ENCODE measurements around the gene SLC6A7. TPM values are rescaled to one million over a fixed set of nuclear protein-coding genes. Genes with fewer than 3 reads are reported as not detected.

The SLC6A7 gene
- polyA plus RNA-seq, 1 of the 3 experiments (the other 2 are of a cell fraction): not detected

DNA sequence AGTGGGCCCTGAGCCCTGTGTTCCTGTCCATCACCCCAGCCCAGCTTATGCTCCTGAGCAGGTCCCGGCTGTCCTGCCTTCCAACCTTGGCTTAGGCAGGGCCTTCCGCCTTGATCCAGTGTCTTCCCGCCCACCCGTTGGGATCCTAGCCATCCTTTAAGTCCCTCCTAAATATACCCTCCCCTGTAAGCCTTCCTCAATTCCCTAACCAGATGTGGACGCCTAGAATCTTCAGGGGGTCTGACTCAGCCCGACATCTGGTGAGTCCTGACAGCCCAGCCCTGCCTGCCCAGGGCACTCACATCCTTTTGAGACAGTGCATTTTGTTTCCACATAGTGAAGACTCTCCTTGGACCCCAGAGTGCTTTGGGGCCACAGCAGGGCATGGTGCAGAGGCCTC, 23.7 kb downstream of the SLC6A7 start:
- 83% methylated on average over 6 of the region's 6 CpGs for WGBS (ENCODE audit: low lambda C conversion rate)

DNA sequence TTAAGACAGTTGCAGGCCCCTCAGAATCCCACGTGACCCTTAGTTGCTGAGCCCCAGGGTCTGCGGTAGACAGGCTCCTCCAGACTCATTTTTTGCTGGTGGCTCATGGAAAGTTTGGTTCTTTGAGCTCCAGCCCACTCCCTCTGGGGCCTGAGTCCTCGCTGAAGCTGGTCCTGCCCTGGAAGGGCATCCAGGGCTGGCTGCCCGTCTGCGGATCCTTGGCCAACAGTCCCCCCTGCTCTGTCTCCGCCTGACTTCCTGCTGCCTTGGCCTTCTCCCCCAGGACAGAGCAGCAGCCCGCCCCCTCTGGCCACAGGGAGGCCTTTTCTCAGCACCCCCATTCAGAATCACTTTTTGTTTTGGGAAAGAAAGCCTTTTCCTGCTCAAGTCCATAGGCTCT, 24.4 kb downstream of the SLC6A7 start:
- Histone ChIP-seq H4K20me1 (ENCODE audit: insufficient read depth) (no peaks in the 10 kb centered on the region), H3K4me1 (ENCODE audit: control insufficient read depth in 1 of 2, insufficient read depth in 2 of 2, low read depth in 1 of 2, low read length in 1 of 2) (no peaks in the 10 kb centered on the region), H3K36me3 (replicated peaks in 1 of 2; ENCODE audit: control insufficient read depth in 1 of 2, insufficient read depth in 2 of 2, low read length in 1 of 2) (no peaks in the 10 kb centered on the region), H3K9ac (no peak overlapping the region), H3K9me2 (no peaks in the 10 kb centered on the region), H3K27me3 (ENCODE audit: insufficient read depth) (no peaks in the 10 kb centered on the region), H3K9me3 (no peaks in the 10 kb centered on the region), H2AFZ (ENCODE audit: low read depth) (no peak overlapping the region), H3K4me2 (no peak overlapping the region), H3F3A (replicated peaks; ENCODE audit: insufficient read depth) (no peaks in the 10 kb centered on the region), H3K79me2 (ENCODE audit: insufficient read depth) (no peaks in the 10 kb centered on the region), H3K27ac (ENCODE audit: low read depth in 2 of 2, low read length in 1 of 2) (no peak overlapping the region), H3K4me3 (ENCODE audit: low read depth in 2 of 2, low read length in 1 of 2) (no peak overlapping the region)
- TF ChIP-seq MEF2A (IDR thresholded peaks at IDR 0.05; ENCODE audit: borderline replicate concordance, low read depth): no peak
- no peak for TF ChIP-seq MXI1 (IDR thresholded peaks at IDR 0.05; ENCODE audit: low read depth, low read length)
- no peak for TF ChIP-seq RXRA (IDR thresholded peaks at IDR 0.05; ENCODE audit: borderline replicate concordance, low read depth)
- no peak for TF ChIP-seq FOXJ3 (CRISPR knock-in tag; IDR thresholded peaks at IDR 0.05)
- no peak for TF ChIP-seq EP300 (IDR thresholded peaks at IDR 0.05; ENCODE audit: borderline replicate concordance in 1 of 2, low read depth in 1 of 2, low read length in 1 of 2)
- no peak for TF ChIP-seq TAF1 (IDR thresholded peaks at IDR 0.05; ENCODE audit: borderline replicate concordance, low read depth, low read length)
- no peak for TF ChIP-seq EZH2phosphoT487 (IDR thresholded peaks at IDR 0.05; ENCODE audit: borderline replicate concordance, low read depth)
- TF ChIP-seq NRF1 (IDR thresholded peaks at IDR 0.05; ENCODE audit: low read depth, low read length): no peak
- POLR2A ChIA-PET: no interaction called here
- CTCF ChIA-PET: interaction anchor here (1.0 to 9.7 kb wide), 5 partner anchors 10 to 87 kb away, joined by 3 to 173 read pairs (median 5); no protein-coding TSS in a partner anchor
- 92% methylated on average over 5 of the region's 7 CpGs for WGBS (ENCODE audit: low lambda C conversion rate)
- no peak for DNase-seq

More for the DNA sequence above, 23.7 kb downstream of the SLC6A7 start:
- ChIA-PET POLR2A (no interaction called here), CTCF (interaction anchor here (1.0 to 9.7 kb wide), 4 partner anchors 10 to 86 kb away, joined by 3 to 173 read pairs (median 4); no protein-coding TSS in a partner anchor)
- Histone ChIP-seq H4K20me1 (ENCODE audit: insufficient read depth) (no peaks in the 10 kb centered on the region), H3K4me1 (ENCODE audit: control insufficient read depth in 1 of 2, insufficient read depth in 2 of 2, low read depth in 1 of 2, low read length in 1 of 2) (0 out of 4 replicates have a peak, but pooled peaks cover 0 to 3% of the 10 kb centered on the region in 2 experiments), H3K36me3 (replicated peaks in 1 of 2; ENCODE audit: control insufficient read depth in 1 of 2, insufficient read depth in 2 of 2, low read length in 1 of 2) (no peaks in the 10 kb centered on the region), H3K4me2 (no peak overlapping the region), H3K9me3 (no peaks in the 10 kb centered on the region), H3F3A (replicated peaks; ENCODE audit: insufficient read depth) (no peaks in the 10 kb centered on the region), H3K9me2 (no peaks in the 10 kb centered on the region), H3K79me2 (ENCODE audit: insufficient read depth) (no peaks in the 10 kb centered on the region), H3K27ac (ENCODE audit: low read depth in 2 of 2, low read length in 1 of 2) (no peak overlapping the region), H3K9ac (no peak overlapping the region), H2AFZ (ENCODE audit: low read depth) (no peak overlapping the region), H3K4me3 (ENCODE audit: low read depth in 2 of 2, low read length in 1 of 2) (no peak overlapping the region), H3K27me3 (ENCODE audit: insufficient read depth) (no peaks in the 10 kb centered on the region)
- no peak for TF ChIP-seq MEF2A (IDR thresholded peaks at IDR 0.05; ENCODE audit: borderline replicate concordance, low read depth)
- no peak for TF ChIP-seq RAD21 (IDR thresholded peaks at IDR 0.05; ENCODE audit: low read length)
- TF ChIP-seq POLR2AphosphoS5 (IDR thresholded peaks at IDR 0.05; ENCODE audit: low read depth, low read length): no peak
- TF ChIP-seq GATA2 (CRISPR knock-in tag; IDR thresholded peaks at IDR 0.05): no peak
- TF ChIP-seq RCOR1 (IDR thresholded peaks at IDR 0.05; ENCODE audit: low read length): no peak
- no peak for TF ChIP-seq TAF1 (IDR thresholded peaks at IDR 0.05; ENCODE audit: borderline replicate concordance, low read depth, low read length)
- TF ChIP-seq CHD2 (IDR thresholded peaks at IDR 0.05; ENCODE audit: low read length, partially characterized antibody): no peak
- TF ChIP-seq, protein P1, sequence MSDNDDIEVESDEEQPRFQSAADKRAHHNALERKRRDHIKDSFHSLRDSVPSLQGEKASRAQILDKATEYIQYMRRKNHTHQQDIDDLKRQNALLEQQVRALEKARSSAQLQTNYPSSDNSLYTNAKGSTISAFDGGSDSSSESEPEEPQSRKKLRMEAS (IDR thresholded peaks at IDR 0.05; ENCODE audit: low read depth): no peak
- TF ChIP-seq, protein P2, sequence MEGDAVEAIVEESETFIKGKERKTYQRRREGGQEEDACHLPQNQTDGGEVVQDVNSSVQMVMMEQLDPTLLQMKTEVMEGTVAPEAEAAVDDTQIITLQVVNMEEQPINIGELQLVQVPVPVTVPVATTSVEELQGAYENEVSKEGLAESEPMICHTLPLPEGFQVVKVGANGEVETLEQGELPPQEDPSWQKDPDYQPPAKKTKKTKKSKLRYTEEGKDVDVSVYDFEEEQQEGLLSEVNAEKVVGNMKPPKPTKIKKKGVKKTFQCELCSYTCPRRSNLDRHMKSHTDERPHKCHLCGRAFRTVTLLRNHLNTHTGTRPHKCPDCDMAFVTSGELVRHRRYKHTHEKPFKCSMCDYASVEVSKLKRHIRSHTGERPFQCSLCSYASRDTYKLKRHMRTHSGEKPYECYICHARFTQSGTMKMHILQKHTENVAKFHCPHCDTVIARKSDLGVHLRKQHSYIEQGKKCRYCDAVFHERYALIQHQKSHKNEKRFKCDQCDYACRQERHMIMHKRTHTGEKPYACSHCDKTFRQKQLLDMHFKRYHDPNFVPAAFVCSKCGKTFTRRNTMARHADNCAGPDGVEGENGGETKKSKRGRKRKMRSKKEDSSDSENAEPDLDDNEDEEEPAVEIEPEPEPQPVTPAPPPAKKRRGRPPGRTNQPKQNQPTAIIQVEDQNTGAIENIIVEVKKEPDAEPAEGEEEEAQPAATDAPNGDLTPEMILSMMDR (IDR thresholded peaks at IDR 0.05): no peak
- no peak for TF ChIP-seq ELF1 (IDR thresholded peaks at IDR 0.05)
- TF ChIP-seq EZH2phosphoT487 (IDR thresholded peaks at IDR 0.05; ENCODE audit: borderline replicate concordance, low read depth): no peak
- no peak for TF ChIP-seq TCF12 (IDR thresholded peaks at IDR 0.05)
- no peak for DNase-seq
